ENCODE data around the gene MEI1.
"Not testable (repeated sequence)": the region's sequence is repeated elsewhere in the genome, so short reads cannot be mapped to it uniquely, and the experiment has no call there.

Gene MEI1

GRCh38 chr22:41833369-41834004, 134.2 kb downstream of the MEI1 start:
- no peaks in the 10 kb centered on the region for H3K9me3 ChIP-seq (ENCODE audit: insufficient read depth, low read depth, low read length)
- H2AFZ ChIP-seq (ENCODE audit: low read length) = no peak overlapping the region; the same call in 1 of the 2 replicates

GRCh38 chr22:41834005-41834944, 135.0 kb downstream of the MEI1 start:
- Histone ChIP-seq H3K4me2 (ENCODE audit: low read depth, low read length, poor library complexity, severe bottlenecking) (peak overlapping the region; percentile 97), H3K79me2 (ENCODE audit: insufficient read depth, low read length) (peaks cover 77% of the 10 kb centered on the region), H3K9me3 (ENCODE audit: insufficient read depth, low read depth, low read length) (no peaks in the 10 kb centered on the region), H4K20me1 (ENCODE audit: insufficient read depth, low read length, poor library complexity, severe bottlenecking) (peaks cover 49% of the 10 kb centered on the region), H3K36me3 (ENCODE audit: insufficient read depth, low read length) (peaks cover 13% of the 10 kb centered on the region; the same call in 1 of the 2 replicates), H3F3A (ENCODE audit: low read depth) (no peaks in the 10 kb centered on the region), H2AFZ (ENCODE audit: low read length) (no peak overlapping the region), H3K4me3 (ENCODE audit: low read length, poor library complexity, severe bottlenecking) (peak overlapping the region; percentile 87), H3K27me3 (ENCODE audit: insufficient read depth, low read length, poor library complexity, severe bottlenecking) (no peaks in the 10 kb centered on the region), H3K4me1 (ENCODE audit: insufficient read depth, low read length, poor library complexity, severe bottlenecking) (peaks cover 60% of the 10 kb centered on the region), H3K9ac (ENCODE audit: low read depth, low read length, poor library complexity, severe bottlenecking) (peak overlapping the region; percentile 95), H3K9me2 (replicated peaks; ENCODE audit: low read depth, low read length) (no peaks in the 10 kb centered on the region)
- no peak for TF ChIP-seq CTCF (conservative IDR thresholded peaks at IDR 0.05; ENCODE audit: low read length)
- no peak for TF ChIP-seq EZH2phosphoT487 (IDR thresholded peaks at IDR 0.05; ENCODE audit: borderline replicate concordance)

More at GRCh38 chr22:41833369-41834004, 134.2 kb downstream of the MEI1 start:
- no peaks in the 10 kb centered on the region for H3K9me2 ChIP-seq (replicated peaks; ENCODE audit: low read depth, low read length)
- H3K27me3 ChIP-seq (ENCODE audit: insufficient read depth, low read length, poor library complexity, severe bottlenecking) = no peaks in the 10 kb centered on the region
- H3K79me2 ChIP-seq (ENCODE audit: insufficient read depth, low read length) = peaks cover 69% of the 10 kb centered on the region
- H3K4me1 ChIP-seq (ENCODE audit: insufficient read depth, low read length, poor library complexity, severe bottlenecking) = peaks cover 57% of the 10 kb centered on the region
- peaks cover 13% of the 10 kb centered on the region; the same call in 1 of the 2 replicates for H3K36me3 ChIP-seq (ENCODE audit: insufficient read depth, low read length)
- H3F3A ChIP-seq (ENCODE audit: low read depth) = no peaks in the 10 kb centered on the region
- H3K9ac ChIP-seq (ENCODE audit: low read depth, low read length, poor library complexity, severe bottlenecking) = peak overlapping the region; percentile 95
- H3K4me3 ChIP-seq (ENCODE audit: low read length, poor library complexity, severe bottlenecking) = peak overlapping the region; percentile 87
- peaks cover 41% of the 10 kb centered on the region for H4K20me1 ChIP-seq (ENCODE audit: insufficient read depth, low read length, poor library complexity, severe bottlenecking)
- H3K4me2 ChIP-seq (ENCODE audit: low read depth, low read length, poor library complexity, severe bottlenecking) = peak overlapping the region; percentile 97
- no peak for TF ChIP-seq EZH2phosphoT487 (IDR thresholded peaks at IDR 0.05; ENCODE audit: borderline replicate concordance)
- no peak for TF ChIP-seq CTCF (conservative IDR thresholded peaks at IDR 0.05; ENCODE audit: low read length)

- peaks cover 63% of the 10 kb centered on the region for H3K4me1 ChIP-seq (ENCODE audit: insufficient read depth, low read length, poor library complexity, severe bottlenecking)
- H3K9ac ChIP-seq (ENCODE audit: low read depth, low read length, poor library complexity, severe bottlenecking) = peak overlapping the region; percentile 52
- H3K4me3 ChIP-seq (ENCODE audit: low read length, poor library complexity, severe bottlenecking) = peak overlapping the region; percentile 65
- peaks cover 13% of the 10 kb centered on the region; the same call in 1 of the 2 replicates for H3K36me3 ChIP-seq (ENCODE audit: insufficient read depth, low read length)
- not testable (repeated sequence) for H2AFZ ChIP-seq (ENCODE audit: low read length); H3F3A ChIP-seq (ENCODE audit: low read depth); H3K27me3 ChIP-seq (ENCODE audit: insufficient read depth, low read length, poor library complexity, severe bottlenecking); H3K9me3 ChIP-seq (ENCODE audit: insufficient read depth, low read depth, low read length); H3K9me2 ChIP-seq (replicated peaks; ENCODE audit: low read depth, low read length)
- H3K4me2 ChIP-seq (ENCODE audit: low read depth, low read length, poor library complexity, severe bottlenecking) = peak overlapping the region; percentile 97
- peaks cover 61% of the 10 kb centered on the region for H4K20me1 ChIP-seq (ENCODE audit: insufficient read depth, low read length, poor library complexity, severe bottlenecking)
- H3K79me2 ChIP-seq (ENCODE audit: insufficient read depth, low read length) = peaks cover 89% of the 10 kb centered on the region
Measured at GRCh38 chr22:41835462-41835861, 136.2 kb downstream of the MEI1 start.

Measured in Loucy (cell line).